ENCODE data around the gene CPAMD8.
A peak's percentile ranks its signal among the peaks of the same experiment; 100 is the strongest.

Gene CPAMD8

DNA sequence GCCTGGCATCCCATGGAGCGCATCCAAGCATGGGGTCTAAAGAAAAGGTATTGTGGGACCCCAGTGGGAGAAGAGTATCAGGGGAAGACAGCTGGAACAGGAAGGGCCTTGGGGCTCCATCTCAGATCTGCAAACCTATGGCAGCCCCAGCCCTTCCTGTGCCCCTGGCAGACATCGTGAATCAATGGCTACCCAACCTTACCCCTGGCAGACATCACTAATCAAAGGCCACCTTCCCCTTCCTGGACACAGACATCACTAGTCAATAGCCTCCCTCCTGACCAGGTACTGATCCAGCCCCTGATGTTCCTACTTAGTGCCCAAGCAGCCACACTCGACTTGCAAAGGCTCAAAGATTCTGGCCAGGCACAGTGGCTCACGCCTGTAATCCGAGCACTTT, 122.0 kb downstream of the CPAMD8 start:
- H3K9me3 Mint-ChIP-seq: no peaks in the 10 kb centered on the region
- H3K4me1 Mint-ChIP-seq: no peaks in the 10 kb centered on the region
- H3K27me3 Mint-ChIP-seq (ENCODE audit: low read depth): no peaks in the 10 kb centered on the region
- peaks cover 3% of the 10 kb centered on the region for H3K36me3 Mint-ChIP-seq (ENCODE audit: low read depth)
- TF ChIP-seq, protein P1, sequence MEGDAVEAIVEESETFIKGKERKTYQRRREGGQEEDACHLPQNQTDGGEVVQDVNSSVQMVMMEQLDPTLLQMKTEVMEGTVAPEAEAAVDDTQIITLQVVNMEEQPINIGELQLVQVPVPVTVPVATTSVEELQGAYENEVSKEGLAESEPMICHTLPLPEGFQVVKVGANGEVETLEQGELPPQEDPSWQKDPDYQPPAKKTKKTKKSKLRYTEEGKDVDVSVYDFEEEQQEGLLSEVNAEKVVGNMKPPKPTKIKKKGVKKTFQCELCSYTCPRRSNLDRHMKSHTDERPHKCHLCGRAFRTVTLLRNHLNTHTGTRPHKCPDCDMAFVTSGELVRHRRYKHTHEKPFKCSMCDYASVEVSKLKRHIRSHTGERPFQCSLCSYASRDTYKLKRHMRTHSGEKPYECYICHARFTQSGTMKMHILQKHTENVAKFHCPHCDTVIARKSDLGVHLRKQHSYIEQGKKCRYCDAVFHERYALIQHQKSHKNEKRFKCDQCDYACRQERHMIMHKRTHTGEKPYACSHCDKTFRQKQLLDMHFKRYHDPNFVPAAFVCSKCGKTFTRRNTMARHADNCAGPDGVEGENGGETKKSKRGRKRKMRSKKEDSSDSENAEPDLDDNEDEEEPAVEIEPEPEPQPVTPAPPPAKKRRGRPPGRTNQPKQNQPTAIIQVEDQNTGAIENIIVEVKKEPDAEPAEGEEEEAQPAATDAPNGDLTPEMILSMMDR (IDR thresholded peaks at IDR 0.05; ENCODE audit: unreplicated experiment in 3 of 3): no peak
- no peak overlapping the region for H3K27ac Mint-ChIP-seq
- no peak overlapping the region for H3K4me3 Mint-ChIP-seq

DNA sequence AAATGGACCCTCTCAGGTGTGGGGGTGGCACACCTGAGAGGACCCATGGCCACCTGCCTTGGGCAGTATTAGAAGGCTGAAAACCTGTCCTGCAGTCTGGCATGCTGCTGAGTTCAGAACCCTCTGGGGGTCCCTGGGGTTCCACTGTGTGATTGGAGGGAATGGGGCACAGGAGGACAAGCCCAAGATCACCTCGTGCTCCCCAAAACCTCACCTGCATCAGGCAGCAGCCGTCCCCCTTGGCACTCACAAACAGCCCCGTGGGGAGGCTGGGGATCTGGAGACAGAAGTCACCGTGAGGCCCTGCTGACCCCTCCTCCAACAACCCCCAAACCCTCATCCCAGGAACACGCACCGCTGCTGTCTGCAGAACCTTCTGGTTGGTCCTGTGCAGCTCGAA, 123.3 kb downstream of the CPAMD8 start:
- Mint-ChIP-seq H3K27me3 (ENCODE audit: low read depth) (peaks cover 4% of the 10 kb centered on the region), H3K4me3 (no peak overlapping the region), H3K4me1 (peaks cover 3% of the 10 kb centered on the region), H3K36me3 (ENCODE audit: low read depth) (peaks cover 3% of the 10 kb centered on the region), H3K9me3 (no peaks in the 10 kb centered on the region), H3K27ac (no peak overlapping the region)
- TF ChIP-seq, protein P1 (IDR thresholded peaks at IDR 0.05; ENCODE audit: unreplicated experiment in 3 of 3): no peak

DNA sequence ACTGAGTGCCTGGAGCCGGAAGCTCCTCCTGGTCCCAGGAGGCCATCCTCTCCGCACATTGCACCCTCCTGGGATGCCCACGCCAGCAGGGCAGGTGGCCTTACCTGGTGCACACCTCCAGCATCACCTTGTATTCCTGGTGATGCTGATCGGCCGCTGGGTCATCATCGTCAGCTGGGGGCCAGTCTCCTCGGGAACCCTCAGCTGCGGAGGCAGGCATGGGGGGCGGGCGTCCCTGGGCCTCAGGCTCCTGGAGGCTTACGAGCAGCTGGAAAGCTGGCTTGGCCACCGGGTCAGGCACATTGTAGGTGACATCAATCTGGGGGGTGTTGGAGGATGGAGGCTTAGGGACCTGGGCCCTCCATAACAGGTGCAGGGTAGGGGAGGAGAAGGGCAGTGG, 124.1 kb downstream of the CPAMD8 start:
- H3K9me3 Mint-ChIP-seq: no peaks in the 10 kb centered on the region
- peaks cover 5% of the 10 kb centered on the region for H3K4me1 Mint-ChIP-seq
- no peak overlapping the region for H3K4me3 Mint-ChIP-seq
- peaks cover 3% of the 10 kb centered on the region for H3K36me3 Mint-ChIP-seq (ENCODE audit: low read depth)
- TF ChIP-seq, protein P1 (IDR thresholded peaks at IDR 0.05; ENCODE audit: unreplicated experiment in 3 of 3): no peak
- no peak overlapping the region for H3K27ac Mint-ChIP-seq
- peaks cover 7% of the 10 kb centered on the region for H3K27me3 Mint-ChIP-seq (ENCODE audit: low read depth)

DNA sequence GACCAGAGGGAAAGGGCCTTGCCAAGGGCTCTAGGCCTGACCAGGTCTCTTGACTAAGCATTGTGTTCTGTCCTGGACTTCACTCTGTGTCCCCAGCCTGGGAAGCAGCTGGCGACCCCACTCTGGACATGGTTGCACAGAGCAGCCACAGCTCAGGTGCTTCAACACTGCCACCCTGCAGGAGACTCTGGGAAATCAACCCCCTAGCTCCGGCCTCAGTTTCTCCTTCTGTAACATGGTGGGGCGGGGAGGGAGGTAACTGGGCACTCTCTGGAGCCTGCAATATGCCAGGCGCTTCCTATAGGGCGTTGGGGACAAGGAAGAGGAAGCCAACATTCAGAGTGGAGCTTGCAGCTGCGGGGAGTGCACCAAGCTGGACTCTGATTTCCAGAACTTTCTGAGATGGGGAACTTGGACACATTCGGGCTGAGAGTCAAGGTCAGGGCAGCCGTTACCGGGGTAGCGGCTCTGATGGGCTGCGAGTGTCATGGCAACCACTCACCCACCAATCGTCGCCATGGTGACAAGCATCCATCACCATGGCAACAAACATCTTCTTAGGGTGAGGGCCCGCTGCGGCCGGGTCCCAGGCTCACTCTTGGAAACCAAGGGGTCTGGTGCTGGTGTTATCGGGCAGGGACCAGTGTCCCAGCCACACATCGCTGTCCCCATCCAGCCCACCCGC, 125.0 kb downstream of the CPAMD8 start:
- H3K36me3 Mint-ChIP-seq (ENCODE audit: low read depth): peaks cover 3% of the 10 kb centered on the region
- no peaks in the 10 kb centered on the region for H3K9me3 Mint-ChIP-seq
- peaks cover 7% of the 10 kb centered on the region for H3K27me3 Mint-ChIP-seq (ENCODE audit: low read depth)
- TF ChIP-seq, protein P1 (IDR thresholded peaks at IDR 0.05; ENCODE audit: unreplicated experiment in 3 of 3): no peak
- H3K4me3 Mint-ChIP-seq: no peak overlapping the region
- no peak overlapping the region for H3K27ac Mint-ChIP-seq
- peaks cover 5% of the 10 kb centered on the region for H3K4me1 Mint-ChIP-seq

DNA sequence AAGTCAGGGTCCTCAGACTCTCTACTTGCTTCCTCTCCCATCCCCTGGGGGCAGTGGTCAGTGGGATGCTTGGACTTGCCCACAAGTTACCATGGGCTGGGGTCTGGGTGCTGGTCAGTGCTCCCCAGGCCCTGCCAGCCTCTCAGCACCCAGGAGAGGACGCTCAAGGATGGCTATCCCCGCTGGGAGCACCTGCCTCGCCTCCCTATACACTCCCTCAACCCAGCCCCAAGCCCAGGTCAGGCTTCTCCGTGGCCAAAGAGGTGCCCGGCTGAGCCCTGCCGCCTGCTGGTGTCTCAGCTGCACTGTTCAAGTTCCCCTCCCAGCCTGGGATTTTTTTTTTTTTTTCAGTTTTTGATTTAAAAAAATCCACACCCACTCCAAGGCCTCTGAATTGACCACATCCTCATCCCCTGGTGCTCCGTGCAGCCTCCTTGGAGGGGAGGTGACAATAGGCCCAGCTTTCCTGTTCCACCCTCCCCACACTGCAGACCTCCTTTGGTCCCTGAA, 127.0 kb downstream of the CPAMD8 start:
- Mint-ChIP-seq H3K4me3 (peak overlapping the region; percentile 49 to 65 (median 58)), H3K27me3 (ENCODE audit: low read depth) (peaks cover 7% of the 10 kb centered on the region)
- TF ChIP-seq, protein P1 (IDR thresholded peaks at IDR 0.05; ENCODE audit: unreplicated experiment in 3 of 3): peak; percentile 39 to 50 (median 40)

More for the DNA sequence above, 127.0 kb downstream of the CPAMD8 start:
- H3K36me3 Mint-ChIP-seq (ENCODE audit: low read depth): peaks cover 3% of the 10 kb centered on the region
- no peak overlapping the region for H3K27ac Mint-ChIP-seq
- no peaks in the 10 kb centered on the region for H3K9me3 Mint-ChIP-seq
- peaks cover 5% of the 10 kb centered on the region for H3K4me1 Mint-ChIP-seq

All from nephron (organoid).